ENCODE measurements around the gene LBX1. TPM values are rescaled to one million over a fixed set of nuclear protein-coding genes. Genes with fewer than 3 reads are reported as not detected.

The LBX1 gene
- polyA plus RNA-seq, 1 donor from 2014 or later = not detected

DNA sequence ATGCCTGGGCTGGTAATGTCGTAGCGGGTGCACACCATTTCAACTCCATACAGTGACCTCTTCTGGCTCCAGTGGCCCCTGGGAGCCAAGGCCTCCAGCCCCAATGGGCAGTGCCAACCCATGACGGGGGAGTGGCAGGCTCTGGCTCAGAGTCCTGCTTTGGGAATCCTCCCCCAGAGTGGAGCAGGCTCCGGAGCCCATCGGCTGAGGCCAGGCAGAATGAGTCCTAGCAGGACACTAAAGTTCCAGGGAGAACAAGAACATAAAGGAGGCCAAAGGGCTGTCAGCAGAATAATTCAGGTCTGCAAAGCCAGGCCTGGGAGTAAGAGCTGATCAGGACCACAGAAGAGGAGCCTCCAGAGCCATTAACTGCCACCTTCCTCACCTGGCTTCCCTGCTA is 33.3 kb downstream of the LBX1 start:
- Histone ChIP-seq H4K20me1 (ENCODE audit: insufficient read depth) (no peaks in the 10 kb centered on the region), H3K9ac (ENCODE audit: low read length) (no peak overlapping the region), H3K79me2 (replicated peaks; ENCODE audit: insufficient read depth, low read length) (no peaks in the 10 kb centered on the region), H3K27ac (ENCODE audit: low read length) (no peak overlapping the region), H3K4me3 (ENCODE audit: low read length) (no peak overlapping the region), H2AFZ (ENCODE audit: low read depth, low read length) (no peak overlapping the region), H3K27me3 (ENCODE audit: insufficient read depth, low read depth, low read length) (no peaks in the 10 kb centered on the region), H3K9me3 (ENCODE audit: low read length) (no peaks in the 10 kb centered on the region), H3K36me3 (ENCODE audit: insufficient read depth, low read length) (no peaks in the 10 kb centered on the region), H3F3A (ENCODE audit: insufficient read depth, low read length, poor library complexity, severe bottlenecking) (no peaks in the 10 kb centered on the region), H3K4me2 (ENCODE audit: low read length) (no peak overlapping the region), H3K9me2 (ENCODE audit: insufficient read depth, low read length) (no peaks in the 10 kb centered on the region)
- TF ChIP-seq CTCF (IDR thresholded peaks at IDR 0.05; ENCODE audit: poor library complexity, severe bottlenecking) (no peak), POLR2AphosphoS5 (IDR thresholded peaks at IDR 0.05) (no peak), RAD21 (conservative IDR thresholded peaks at IDR 0.05) (no peak), EZH2 (IDR thresholded peaks at IDR 0.05; ENCODE audit: borderline replicate concordance, insufficient read depth, low read length, poor library complexity, severe bottlenecking) (no peak), SMC3 (conservative IDR thresholded peaks at IDR 0.05; ENCODE audit: poor library complexity) (no peak), TAF1 (IDR thresholded peaks at IDR 0.05; ENCODE audit: low read depth) (no peak), EP300 (conservative IDR thresholded peaks at IDR 0.05; ENCODE audit: poor library complexity, severe bottlenecking) (no peak), MXI1 (conservative IDR thresholded peaks at IDR 0.05; ENCODE audit: poor library complexity, severe bottlenecking) (no peak)
- TF ChIP-seq, protein P1, sequence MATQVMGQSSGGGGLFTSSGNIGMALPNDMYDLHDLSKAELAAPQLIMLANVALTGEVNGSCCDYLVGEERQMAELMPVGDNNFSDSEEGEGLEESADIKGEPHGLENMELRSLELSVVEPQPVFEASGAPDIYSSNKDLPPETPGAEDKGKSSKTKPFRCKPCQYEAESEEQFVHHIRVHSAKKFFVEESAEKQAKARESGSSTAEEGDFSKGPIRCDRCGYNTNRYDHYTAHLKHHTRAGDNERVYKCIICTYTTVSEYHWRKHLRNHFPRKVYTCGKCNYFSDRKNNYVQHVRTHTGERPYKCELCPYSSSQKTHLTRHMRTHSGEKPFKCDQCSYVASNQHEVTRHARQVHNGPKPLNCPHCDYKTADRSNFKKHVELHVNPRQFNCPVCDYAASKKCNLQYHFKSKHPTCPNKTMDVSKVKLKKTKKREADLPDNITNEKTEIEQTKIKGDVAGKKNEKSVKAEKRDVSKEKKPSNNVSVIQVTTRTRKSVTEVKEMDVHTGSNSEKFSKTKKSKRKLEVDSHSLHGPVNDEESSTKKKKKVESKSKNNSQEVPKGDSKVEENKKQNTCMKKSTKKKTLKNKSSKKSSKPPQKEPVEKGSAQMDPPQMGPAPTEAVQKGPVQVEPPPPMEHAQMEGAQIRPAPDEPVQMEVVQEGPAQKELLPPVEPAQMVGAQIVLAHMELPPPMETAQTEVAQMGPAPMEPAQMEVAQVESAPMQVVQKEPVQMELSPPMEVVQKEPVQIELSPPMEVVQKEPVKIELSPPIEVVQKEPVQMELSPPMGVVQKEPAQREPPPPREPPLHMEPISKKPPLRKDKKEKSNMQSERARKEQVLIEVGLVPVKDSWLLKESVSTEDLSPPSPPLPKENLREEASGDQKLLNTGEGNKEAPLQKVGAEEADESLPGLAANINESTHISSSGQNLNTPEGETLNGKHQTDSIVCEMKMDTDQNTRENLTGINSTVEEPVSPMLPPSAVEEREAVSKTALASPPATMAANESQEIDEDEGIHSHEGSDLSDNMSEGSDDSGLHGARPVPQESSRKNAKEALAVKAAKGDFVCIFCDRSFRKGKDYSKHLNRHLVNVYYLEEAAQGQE (IDR thresholded peaks at IDR 0.05; ENCODE audit: borderline replicate concordance) = no peak

- no peaks in the 10 kb centered on the region for H3K9me3 ChIP-seq (ENCODE audit: low read length)
- no peaks in the 10 kb centered on the region for H3K79me2 ChIP-seq (replicated peaks; ENCODE audit: insufficient read depth, low read length)
- H4K20me1 ChIP-seq (ENCODE audit: insufficient read depth) = no peaks in the 10 kb centered on the region
- H3K9ac ChIP-seq (ENCODE audit: low read length) = no peak overlapping the region
- no peak overlapping the region for H3K4me3 ChIP-seq (ENCODE audit: low read length)
- H3K36me3 ChIP-seq (ENCODE audit: insufficient read depth, low read length) = no peaks in the 10 kb centered on the region
- H3K4me2 ChIP-seq (ENCODE audit: low read length) = no peak overlapping the region
- no peak overlapping the region for H2AFZ ChIP-seq (ENCODE audit: low read depth, low read length)
- H3K9me2 ChIP-seq (ENCODE audit: insufficient read depth, low read length) = no peaks in the 10 kb centered on the region
- H3K27me3 ChIP-seq (ENCODE audit: insufficient read depth, low read depth, low read length) = no peaks in the 10 kb centered on the region
- H3K27ac ChIP-seq (ENCODE audit: low read length) = no peak overlapping the region
- H3F3A ChIP-seq (ENCODE audit: insufficient read depth, low read length, poor library complexity, severe bottlenecking) = no peaks in the 10 kb centered on the region
- TF ChIP-seq CTCF (IDR thresholded peaks at IDR 0.05; ENCODE audit: poor library complexity, severe bottlenecking) = no peak
- no peak for TF ChIP-seq MXI1 (conservative IDR thresholded peaks at IDR 0.05; ENCODE audit: poor library complexity, severe bottlenecking)
- TF ChIP-seq RAD21 (conservative IDR thresholded peaks at IDR 0.05) = no peak
- no peak for TF ChIP-seq SMC3 (conservative IDR thresholded peaks at IDR 0.05; ENCODE audit: poor library complexity)
- TF ChIP-seq TAF1 (IDR thresholded peaks at IDR 0.05; ENCODE audit: low read depth) = no peak
- TF ChIP-seq EZH2 (IDR thresholded peaks at IDR 0.05; ENCODE audit: borderline replicate concordance, insufficient read depth, low read length, poor library complexity, severe bottlenecking) = no peak
- no peak for TF ChIP-seq EP300 (conservative IDR thresholded peaks at IDR 0.05; ENCODE audit: poor library complexity, severe bottlenecking)
- no peak for TF ChIP-seq POLR2AphosphoS5 (IDR thresholded peaks at IDR 0.05)
- TF ChIP-seq, protein P1 (IDR thresholded peaks at IDR 0.05; ENCODE audit: borderline replicate concordance) = no peak
Measured at GRCh38 chr10:101189461-101190401, 39.5 kb downstream of the LBX1 start.
